Measurements from ENCODE around the gene MRPS22. TPM values are rescaled to one million over a fixed set of nuclear protein-coding genes. Genes with fewer than 3 reads are reported as not detected.

The MRPS22 gene
- total and polyA plus RNA-seq, 2 donors from 2014 or later: 36.7 to 58.7 TPM

GRCh38 chr3:139322346-139322745 lies 21.5 kb upstream of the MRPS22 start:
- Histone ChIP-seq H3K9me3 (ENCODE audit: control insufficient read depth in 2 of 3, insufficient read depth in 1 of 3, low read length in 3 of 3) (no peaks in the 10 kb centered on the region), H3K4me3 (ENCODE audit: low read length in 3 of 3) (no peak overlapping the region), H3K4me1 (ENCODE audit: control insufficient read depth in 2 of 3, insufficient read depth in 2 of 3, low read depth in 1 of 3, low read length in 3 of 3) (no peaks in the 10 kb centered on the region), H3K36me3 (ENCODE audit: control insufficient read depth in 2 of 3, insufficient read depth in 3 of 3, low read length in 3 of 3) (no peaks in the 10 kb centered on the region), H3K27me3 (ENCODE audit: control insufficient read depth, insufficient read depth, low read length) (no peaks in the 10 kb centered on the region), H3K9ac (ENCODE audit: low read length in 3 of 3) (no peak overlapping the region), H3K27ac (ENCODE audit: low read depth in 2 of 2, low read length in 2 of 2) (no peak overlapping the region)
- intact Hi-C loops (cut with DNase I): loop anchor here (10.0 kb wide), 2 partner anchors 218 to 388 kb away; no protein-coding TSS in a partner anchor
- FAIRE-seq (no peak), DNase-seq (no peak)
- TF ChIP-seq CTCF (IDR thresholded peaks at IDR 0.05; ENCODE audit: borderline replicate concordance, extremely low read depth, insufficient read depth): no peak

- Histone ChIP-seq H3K4me1 (ENCODE audit: control insufficient read depth in 2 of 3, insufficient read depth in 2 of 3, low read depth in 1 of 3, low read length in 3 of 3) (no peaks in the 10 kb centered on the region), H3K9ac (ENCODE audit: low read length in 3 of 3) (no peak overlapping the region), H3K36me3 (ENCODE audit: control insufficient read depth in 2 of 3, insufficient read depth in 3 of 3, low read length in 3 of 3) (no peaks in the 10 kb centered on the region), H3K4me3 (ENCODE audit: low read length in 3 of 3) (no peak overlapping the region), H3K27me3 (ENCODE audit: control insufficient read depth, insufficient read depth, low read length) (no peaks in the 10 kb centered on the region), H3K27ac (ENCODE audit: low read depth in 2 of 2, low read length in 2 of 2) (no peak overlapping the region), H3K9me3 (ENCODE audit: control insufficient read depth in 2 of 3, insufficient read depth in 1 of 3, low read length in 3 of 3) (no peaks in the 10 kb centered on the region)
- FAIRE-seq (no peak), DNase-seq (no peak)
- TF ChIP-seq CTCF (IDR thresholded peaks at IDR 0.05; ENCODE audit: borderline replicate concordance, extremely low read depth, insufficient read depth): no peak
- intact Hi-C loops (cut with DNase I): loop anchor here (10.0 kb wide), 2 partner anchors 218 to 388 kb away; no protein-coding TSS in a partner anchor
Measured at GRCh38 chr3:139323146-139323545, 20.7 kb upstream of the MRPS22 start.

- intact Hi-C loops (cut with DNase I): loop anchor here (10.0 kb wide), 2 partner anchors 220 to 390 kb away; no protein-coding TSS in a partner anchor
- H3K4me1 ChIP-seq (ENCODE audit: control insufficient read depth in 2 of 3, insufficient read depth in 2 of 3, low read depth in 1 of 3, low read length in 3 of 3): no peaks in the 10 kb centered on the region
- no peak for DNase-seq
- no peak for FAIRE-seq
- no peak for TF ChIP-seq CTCF (IDR thresholded peaks at IDR 0.05; ENCODE audit: borderline replicate concordance, extremely low read depth, insufficient read depth)
- no peak overlapping the region for H3K9ac ChIP-seq (ENCODE audit: low read length in 3 of 3)
- no peaks in the 10 kb centered on the region for H3K9me3 ChIP-seq (ENCODE audit: control insufficient read depth in 2 of 3, insufficient read depth in 1 of 3, low read length in 3 of 3)
- no peak overlapping the region for H3K27ac ChIP-seq (ENCODE audit: low read depth in 2 of 2, low read length in 2 of 2)
- H3K27me3 ChIP-seq (ENCODE audit: control insufficient read depth, insufficient read depth, low read length): no peaks in the 10 kb centered on the region
- H3K36me3 ChIP-seq (ENCODE audit: control insufficient read depth in 2 of 3, insufficient read depth in 3 of 3, low read length in 3 of 3): no peaks in the 10 kb centered on the region
- H3K4me3 ChIP-seq (ENCODE audit: low read length in 3 of 3): no peak overlapping the region
Measured at GRCh38 chr3:139324456-139324855, 19.4 kb upstream of the MRPS22 start.

- no peak for TF ChIP-seq CTCF (IDR thresholded peaks at IDR 0.05; ENCODE audit: borderline replicate concordance, extremely low read depth, insufficient read depth)
- Histone ChIP-seq H3K9me3 (ENCODE audit: control insufficient read depth in 2 of 3, insufficient read depth in 1 of 3, low read length in 3 of 3) (no peaks in the 10 kb centered on the region), H3K27ac (ENCODE audit: low read depth in 2 of 2, low read length in 2 of 2) (no peak overlapping the region), H3K4me1 (ENCODE audit: control insufficient read depth in 2 of 3, insufficient read depth in 2 of 3, low read depth in 1 of 3, low read length in 3 of 3) (no peaks in the 10 kb centered on the region), H3K36me3 (ENCODE audit: control insufficient read depth in 2 of 3, insufficient read depth in 3 of 3, low read length in 3 of 3) (no peaks in the 10 kb centered on the region), H3K4me3 (ENCODE audit: low read length in 3 of 3) (no peak overlapping the region), H3K27me3 (ENCODE audit: control insufficient read depth, insufficient read depth, low read length) (no peaks in the 10 kb centered on the region), H3K9ac (ENCODE audit: low read length in 3 of 3) (no peak overlapping the region)
- intact Hi-C loops (cut with DNase I): loop anchor here (10.0 kb wide), 2 partner anchors 221 to 391 kb away; no protein-coding TSS in a partner anchor
- DNase-seq (no peak), FAIRE-seq (no peak)
Measured at GRCh38 chr3:139325551-139325950, 18.3 kb upstream of the MRPS22 start.
